GM19452 (cell line): ENCODE measurements around the gene PNLDC1.
"Not testable (repeated sequence)": the region's sequence is repeated elsewhere in the genome, so short reads cannot be mapped to it uniquely, and the experiment has no call there.

ENCODE experiments used
- ATAC-seq: cut with Tn5 transposase; IDR thresholded peaks from one replicate; pipeline ENCODE4 v1.9.1; 2021; ENCODE audit not compliant: unreplicated experiment

PNLDC1 gene

GRCh38 chr6:159819098-159819497 lies 19.0 kb downstream of the PNLDC1 start:
- ATAC-seq: no peak

GRCh38 chr6:159819932-159820640 lies 20.0 kb downstream of the PNLDC1 start:
- no peak for ATAC-seq

- ATAC-seq: no peak
Observed at GRCh38 chr6:159821122-159821521, 21.0 kb downstream of the PNLDC1 start.

- no peak for ATAC-seq
Observed at GRCh38 chr6:159821726-159822125, 21.6 kb downstream of the PNLDC1 start.

GRCh38 chr6:159823953-159824352 lies 23.9 kb downstream of the PNLDC1 start:
- ATAC-seq: no peak

GRCh38 chr6:159824690-159825089 lies 24.6 kb downstream of the PNLDC1 start:
- ATAC-seq: not testable (repeated sequence)

GRCh38 chr6:159826004-159826403 lies 25.9 kb downstream of the PNLDC1 start:
- no peak for ATAC-seq

GRCh38 chr6:159826968-159827647 lies 27.0 kb downstream of the PNLDC1 start:
- ATAC-seq: no peak

GRCh38 chr6:159828074-159828473 lies 28.0 kb downstream of the PNLDC1 start:
- ATAC-seq: no peak

- ATAC-seq: peak; percentile 74
Observed at GRCh38 chr6:159829526-159829925, 29.4 kb downstream of the PNLDC1 start.

- ATAC-seq: no peak
Observed at GRCh38 chr6:159830501-159831372, 30.7 kb downstream of the PNLDC1 start.

- no peak for ATAC-seq
Observed at GRCh38 chr6:159831373-159831679, 31.2 kb downstream of the PNLDC1 start.

GRCh38 chr6:159832946-159833345 lies 32.9 kb downstream of the PNLDC1 start:
- no peak for ATAC-seq

- ATAC-seq: no peak
Observed at GRCh38 chr6:159833556-159833955, 33.5 kb downstream of the PNLDC1 start.

- ATAC-seq: no peak
Observed at GRCh38 chr6:159833997-159834603, 34.0 kb downstream of the PNLDC1 start.

GRCh38 chr6:159836718-159837490 lies 36.8 kb downstream of the PNLDC1 start:
- no peak for ATAC-seq

GRCh38 chr6:159837511-159837910 lies 37.4 kb downstream of the PNLDC1 start:
- ATAC-seq: no peak

GRCh38 chr6:159838020-159838744 lies 38.1 kb downstream of the PNLDC1 start:
- ATAC-seq: no peak

- no peak for ATAC-seq
Observed at GRCh38 chr6:159842035-159842434, 42.0 kb downstream of the PNLDC1 start.
